ENCODE measurements around the gene MID1.

The MID1 gene, protein sequence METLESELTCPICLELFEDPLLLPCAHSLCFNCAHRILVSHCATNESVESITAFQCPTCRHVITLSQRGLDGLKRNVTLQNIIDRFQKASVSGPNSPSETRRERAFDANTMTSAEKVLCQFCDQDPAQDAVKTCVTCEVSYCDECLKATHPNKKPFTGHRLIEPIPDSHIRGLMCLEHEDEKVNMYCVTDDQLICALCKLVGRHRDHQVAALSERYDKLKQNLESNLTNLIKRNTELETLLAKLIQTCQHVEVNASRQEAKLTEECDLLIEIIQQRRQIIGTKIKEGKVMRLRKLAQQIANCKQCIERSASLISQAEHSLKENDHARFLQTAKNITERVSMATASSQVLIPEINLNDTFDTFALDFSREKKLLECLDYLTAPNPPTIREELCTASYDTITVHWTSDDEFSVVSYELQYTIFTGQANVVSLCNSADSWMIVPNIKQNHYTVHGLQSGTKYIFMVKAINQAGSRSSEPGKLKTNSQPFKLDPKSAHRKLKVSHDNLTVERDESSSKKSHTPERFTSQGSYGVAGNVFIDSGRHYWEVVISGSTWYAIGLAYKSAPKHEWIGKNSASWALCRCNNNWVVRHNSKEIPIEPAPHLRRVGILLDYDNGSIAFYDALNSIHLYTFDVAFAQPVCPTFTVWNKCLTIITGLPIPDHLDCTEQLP

GRCh38 chrX:10620121-10620699 is at the start of gene MID1:
Gene MID1, minus strand, starts transcription at chrX:10620585. Its CDS starts 53,038 bp downstream, at chrX:10567547.
- Histone ChIP-seq H3K27ac (ENCODE audit: low read length) (no peak within 1 kb of the TSS), H2AFZ (ENCODE audit: low read depth, low read length) (no peak within 1 kb of the TSS), H3K9ac (ENCODE audit: low read length) (no peak within 1 kb of the TSS)

DNA sequence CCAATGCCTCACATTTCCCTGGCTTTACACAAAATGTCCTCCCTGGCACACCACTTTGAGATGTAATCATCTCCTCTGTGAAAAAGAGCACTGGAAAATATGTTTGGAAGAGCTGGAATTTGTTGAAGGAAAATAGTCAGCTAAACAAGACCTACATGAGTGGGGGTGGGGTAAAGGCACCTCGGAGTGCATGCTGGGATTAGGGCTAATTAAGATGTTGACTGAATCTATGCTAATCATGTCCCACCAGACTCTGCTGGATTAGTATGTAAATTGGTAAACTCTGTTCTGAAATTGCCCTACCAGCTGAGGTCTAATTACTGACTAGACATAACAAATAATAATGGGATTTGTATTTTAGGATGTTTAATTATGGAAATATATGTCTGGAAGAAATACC is 46.8 kb upstream of the MID1 start:
- Histone ChIP-seq H4K20me1 (ENCODE audit: insufficient read depth, low read length) (no peaks in the 10 kb centered on the region), H3K9ac (ENCODE audit: low read length) (no peak overlapping the region), H3K27me3 (ENCODE audit: low read depth, low read length) (no peaks in the 10 kb centered on the region), H3K79me2 (ENCODE audit: low read length) (no peaks in the 10 kb centered on the region), H3K27ac (ENCODE audit: low read length) (no peak overlapping the region), H2AFZ (ENCODE audit: low read depth, low read length) (no peak overlapping the region), H3K4me2 (ENCODE audit: low read length) (no peak overlapping the region), H3K36me3 (replicated peaks; ENCODE audit: low read depth, low read length) (no peaks in the 10 kb centered on the region), H3K9me3 (ENCODE audit: insufficient read depth, low read length) (no peaks in the 10 kb centered on the region), H3K4me3 (ENCODE audit: low read length) (no peak overlapping the region), H3K4me1 (ENCODE audit: low read length) (no peaks in the 10 kb centered on the region)
- TF ChIP-seq, protein P1, sequence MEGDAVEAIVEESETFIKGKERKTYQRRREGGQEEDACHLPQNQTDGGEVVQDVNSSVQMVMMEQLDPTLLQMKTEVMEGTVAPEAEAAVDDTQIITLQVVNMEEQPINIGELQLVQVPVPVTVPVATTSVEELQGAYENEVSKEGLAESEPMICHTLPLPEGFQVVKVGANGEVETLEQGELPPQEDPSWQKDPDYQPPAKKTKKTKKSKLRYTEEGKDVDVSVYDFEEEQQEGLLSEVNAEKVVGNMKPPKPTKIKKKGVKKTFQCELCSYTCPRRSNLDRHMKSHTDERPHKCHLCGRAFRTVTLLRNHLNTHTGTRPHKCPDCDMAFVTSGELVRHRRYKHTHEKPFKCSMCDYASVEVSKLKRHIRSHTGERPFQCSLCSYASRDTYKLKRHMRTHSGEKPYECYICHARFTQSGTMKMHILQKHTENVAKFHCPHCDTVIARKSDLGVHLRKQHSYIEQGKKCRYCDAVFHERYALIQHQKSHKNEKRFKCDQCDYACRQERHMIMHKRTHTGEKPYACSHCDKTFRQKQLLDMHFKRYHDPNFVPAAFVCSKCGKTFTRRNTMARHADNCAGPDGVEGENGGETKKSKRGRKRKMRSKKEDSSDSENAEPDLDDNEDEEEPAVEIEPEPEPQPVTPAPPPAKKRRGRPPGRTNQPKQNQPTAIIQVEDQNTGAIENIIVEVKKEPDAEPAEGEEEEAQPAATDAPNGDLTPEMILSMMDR (IDR thresholded peaks at IDR 0.05; ENCODE audit: low read depth, low read length) = no peak
- TF ChIP-seq EZH2phosphoT487 (IDR thresholded peaks at IDR 0.05; ENCODE audit: low read depth) = no peak

More at GRCh38 chrX:10620121-10620699, at the start of gene MID1:
- TF ChIP-seq, protein P1 (IDR thresholded peaks at IDR 0.05; ENCODE audit: low read depth, low read length) = no peak
- no peak for TF ChIP-seq EZH2phosphoT487 (IDR thresholded peaks at IDR 0.05; ENCODE audit: low read depth)
- peaks cover 3% of the 10 kb centered on the region; the same call in 1 of the 2 replicates for H3K27me3 ChIP-seq (ENCODE audit: low read depth, low read length)
- no peaks in the 10 kb centered on the region for H3K36me3 ChIP-seq (replicated peaks; ENCODE audit: low read depth, low read length)
- no peaks in the 10 kb centered on the region for H3K9me3 ChIP-seq (ENCODE audit: insufficient read depth, low read length)
- no peaks in the 10 kb centered on the region for H3K79me2 ChIP-seq (ENCODE audit: low read length)
- H4K20me1 ChIP-seq (ENCODE audit: insufficient read depth, low read length) = no peaks in the 10 kb centered on the region
- no peak within 1 kb of the TSS for H3K4me3 ChIP-seq (ENCODE audit: low read length)
- no peak within 1 kb of the TSS for H3K4me2 ChIP-seq (ENCODE audit: low read length)
- no peaks in the 10 kb centered on the region for H3K4me1 ChIP-seq (ENCODE audit: low read length)

DNA sequence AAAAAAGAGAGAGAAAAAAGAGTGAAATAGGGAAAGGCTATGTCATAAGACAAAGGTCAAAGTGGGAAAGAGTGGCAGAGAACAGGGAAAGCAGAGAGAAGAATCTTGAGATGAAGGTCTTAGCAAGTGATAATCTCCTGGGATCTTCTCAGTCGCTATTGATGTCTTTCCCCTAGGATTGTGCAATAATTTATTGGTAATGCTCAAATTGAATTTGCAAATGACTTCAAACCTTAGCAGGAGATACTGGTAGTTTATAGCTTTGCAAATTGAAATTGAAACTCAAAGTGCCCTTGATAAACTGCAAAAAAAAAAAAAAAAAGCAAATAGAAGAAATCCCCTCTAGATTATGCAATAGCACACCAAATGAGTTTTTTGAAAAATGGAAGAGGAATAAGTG is 45.7 kb upstream of the MID1 start:
- H2AFZ ChIP-seq (ENCODE audit: low read depth, low read length) = no peak overlapping the region
- H3K36me3 ChIP-seq (replicated peaks; ENCODE audit: low read depth, low read length) = no peaks in the 10 kb centered on the region
- no peak overlapping the region for H3K4me2 ChIP-seq (ENCODE audit: low read length)
- no peaks in the 10 kb centered on the region for H3K4me1 ChIP-seq (ENCODE audit: low read length)
- TF ChIP-seq, protein P1 (IDR thresholded peaks at IDR 0.05; ENCODE audit: low read depth, low read length) = no peak
- no peak for TF ChIP-seq EZH2phosphoT487 (IDR thresholded peaks at IDR 0.05; ENCODE audit: low read depth)
- H3K4me3 ChIP-seq (ENCODE audit: low read length) = no peak overlapping the region
- H3K9ac ChIP-seq (ENCODE audit: low read length) = no peak overlapping the region
- no peaks in the 10 kb centered on the region for H3K9me3 ChIP-seq (ENCODE audit: insufficient read depth, low read length)
- no peaks in the 10 kb centered on the region for H3K79me2 ChIP-seq (ENCODE audit: low read length)
- H4K20me1 ChIP-seq (ENCODE audit: insufficient read depth, low read length) = no peaks in the 10 kb centered on the region
- no peak overlapping the region for H3K27ac ChIP-seq (ENCODE audit: low read length)
- no peaks in the 10 kb centered on the region for H3K27me3 ChIP-seq (ENCODE audit: low read depth, low read length)

- no peak overlapping the region for H3K4me2 ChIP-seq (ENCODE audit: low read length)
- TF ChIP-seq, protein P1 (IDR thresholded peaks at IDR 0.05; ENCODE audit: low read depth, low read length) = no peak
- TF ChIP-seq EZH2phosphoT487 (IDR thresholded peaks at IDR 0.05; ENCODE audit: low read depth) = no peak
- no peak overlapping the region for H3K4me3 ChIP-seq (ENCODE audit: low read length)
These were observed 45.3 kb upstream of the MID1 start for GRCh38 chrX:10665681-10666080.

More at GRCh38 chrX:10665681-10666080, 45.3 kb upstream of the MID1 start:
- H4K20me1 ChIP-seq (ENCODE audit: insufficient read depth, low read length) = no peaks in the 10 kb centered on the region
- H3K9ac ChIP-seq (ENCODE audit: low read length) = no peak overlapping the region
- no peaks in the 10 kb centered on the region for H3K79me2 ChIP-seq (ENCODE audit: low read length)
- H2AFZ ChIP-seq (ENCODE audit: low read depth, low read length) = no peak overlapping the region
- H3K27ac ChIP-seq (ENCODE audit: low read length) = no peak overlapping the region
- no peaks in the 10 kb centered on the region for H3K36me3 ChIP-seq (replicated peaks; ENCODE audit: low read depth, low read length)
- no peaks in the 10 kb centered on the region for H3K9me3 ChIP-seq (ENCODE audit: insufficient read depth, low read length)
- no peaks in the 10 kb centered on the region for H3K27me3 ChIP-seq (ENCODE audit: low read depth, low read length)
- no peaks in the 10 kb centered on the region for H3K4me1 ChIP-seq (ENCODE audit: low read length)
